Muscle layer of colon (tissue), 2 donors: Measurements from ENCODE around the gene NEDD4L.

Experiments
- H3K27ac ChIP-seq: one replicate; pipeline ENCODE4 v1.7.0; 2013; ENCODE audit warnings: low read depth, mild to moderate bottlenecking, low read length, moderate library complexity
- H3K27me3 ChIP-seq, 2 donors: one replicate each; pipeline ENCODE4 v1.7.0; 2013; ENCODE audit warnings: low read length in 2 of 2, mild to moderate bottlenecking in 2 of 2; ENCODE audit not compliant: insufficient read depth in 2 of 2, control insufficient read depth in 1 of 2
- H3K36me3 ChIP-seq: one replicate; pipeline ENCODE4 v1.7.0; 2013; ENCODE audit warnings: mild to moderate bottlenecking, low read length; ENCODE audit not compliant: insufficient read depth
- H3K4me1 ChIP-seq: one replicate; pipeline ENCODE4 v1.7.0; 2013; ENCODE audit warnings: mild to moderate bottlenecking, low read length; ENCODE audit not compliant: insufficient read depth
- H3K4me3 ChIP-seq, 2 donors: one replicate each; pipeline ENCODE4 v1.7.0; 2013; ENCODE audit warnings: low read length in 2 of 2, low read depth in 1 of 2, mild to moderate bottlenecking in 1 of 2, moderate library complexity in 1 of 2
- H3K9ac ChIP-seq: one replicate; pipeline ENCODE4 v1.7.0; 2013; ENCODE audit warnings: low read length
- H3K9me3 ChIP-seq: one replicate; pipeline ENCODE4 v1.7.0; 2013; ENCODE audit warnings: mild to moderate bottlenecking, low read length
- donor health status: abdominal sarcoma.
- donor health status: Adenocarcinoma of cecum.

The NEDD4L gene

DNA sequence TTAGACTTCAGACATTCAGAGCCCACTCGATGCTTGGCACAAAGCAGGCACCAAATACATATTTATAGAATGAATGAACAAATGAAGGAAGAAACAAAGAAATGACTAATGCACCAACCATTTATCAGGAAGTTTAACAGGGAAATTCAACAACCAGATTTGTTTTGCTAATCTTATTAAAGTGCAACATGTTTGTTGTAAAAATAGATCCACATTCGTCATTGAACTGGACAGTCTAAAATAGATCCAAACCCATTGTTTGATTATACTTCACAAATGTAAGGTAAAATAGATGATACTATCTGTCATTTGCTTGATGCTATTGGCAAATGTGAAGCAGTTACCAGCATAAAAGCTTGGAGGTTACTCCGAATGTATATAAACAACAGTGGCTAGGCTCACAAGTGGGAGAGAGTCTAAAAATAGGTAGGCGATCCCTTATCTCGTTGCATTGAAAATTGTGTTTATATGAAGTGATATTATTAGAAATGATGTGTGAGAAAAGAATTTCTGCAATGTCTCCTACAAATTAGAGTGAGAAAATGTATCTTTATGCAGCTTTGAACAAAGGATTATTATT is 246.2 kb downstream of the NEDD4L start:
- Histone ChIP-seq H3K4me3 (no peak overlapping the region), H3K27ac (no peak overlapping the region), H3K9ac (no peak overlapping the region), H3K27me3 (no peaks in the 10 kb centered on the region), H3K9me3 (no peaks in the 10 kb centered on the region), H3K36me3 (no peaks in the 10 kb centered on the region), H3K4me1 (peaks cover 54% of the 10 kb centered on the region)

DNA sequence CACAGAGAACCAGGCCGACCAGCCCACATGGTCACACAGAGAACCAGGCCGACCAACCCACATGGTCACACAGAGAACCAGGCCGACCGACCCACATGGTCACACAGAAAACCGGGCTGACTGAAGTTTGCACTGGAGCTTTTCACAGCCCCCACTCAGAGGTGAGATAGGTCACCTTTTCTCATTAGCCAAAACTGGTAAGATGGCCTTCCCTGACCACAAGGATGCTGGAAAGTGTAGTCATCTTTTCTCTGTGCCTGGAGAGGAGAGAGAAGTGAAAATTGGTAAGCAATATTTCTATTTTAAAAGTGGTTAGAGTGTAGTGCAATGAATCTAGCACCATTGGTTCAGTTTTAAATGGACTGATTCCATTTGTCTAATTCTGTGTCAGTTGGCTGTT is 247.1 kb downstream of the NEDD4L start:
- no peaks in the 10 kb centered on the region for H3K9me3 ChIP-seq
- H3K4me1 ChIP-seq, result peaks cover 45% of the 10 kb centered on the region
- no peak overlapping the region for H3K27ac ChIP-seq

DNA sequence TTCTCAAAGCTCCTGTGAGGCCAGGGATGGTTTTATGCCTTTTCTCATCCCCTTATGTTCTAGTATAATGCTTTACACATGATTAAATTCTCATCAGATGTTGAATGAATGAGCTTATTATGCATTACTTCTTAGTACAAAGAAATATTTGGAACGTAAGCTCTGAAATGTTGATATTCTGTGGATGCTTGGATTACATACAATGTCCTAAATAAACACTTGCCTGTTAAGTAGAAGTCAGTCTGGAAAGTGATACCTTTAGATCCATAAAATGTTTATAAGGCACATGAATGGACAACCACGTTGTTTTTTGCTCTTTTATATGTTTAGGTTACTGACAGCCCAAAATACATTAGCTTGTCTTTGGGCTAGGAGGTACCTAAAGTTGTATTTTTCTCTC is 248.6 kb downstream of the NEDD4L start:
- H3K36me3 ChIP-seq, result no peaks in the 10 kb centered on the region
- H3K4me1 ChIP-seq, result peaks cover 36% of the 10 kb centered on the region
- H3K27ac ChIP-seq, result no peak overlapping the region
- H3K4me3 ChIP-seq, result no peak overlapping the region
- no peaks in the 10 kb centered on the region for H3K9me3 ChIP-seq
- no peak overlapping the region for H3K9ac ChIP-seq
- no peaks in the 10 kb centered on the region for H3K27me3 ChIP-seq

More for the DNA sequence above, 247.1 kb downstream of the NEDD4L start:
- Histone ChIP-seq H3K9ac (no peak overlapping the region), H3K4me3 (no peak overlapping the region), H3K27me3 (no peaks in the 10 kb centered on the region), H3K36me3 (no peaks in the 10 kb centered on the region)

DNA sequence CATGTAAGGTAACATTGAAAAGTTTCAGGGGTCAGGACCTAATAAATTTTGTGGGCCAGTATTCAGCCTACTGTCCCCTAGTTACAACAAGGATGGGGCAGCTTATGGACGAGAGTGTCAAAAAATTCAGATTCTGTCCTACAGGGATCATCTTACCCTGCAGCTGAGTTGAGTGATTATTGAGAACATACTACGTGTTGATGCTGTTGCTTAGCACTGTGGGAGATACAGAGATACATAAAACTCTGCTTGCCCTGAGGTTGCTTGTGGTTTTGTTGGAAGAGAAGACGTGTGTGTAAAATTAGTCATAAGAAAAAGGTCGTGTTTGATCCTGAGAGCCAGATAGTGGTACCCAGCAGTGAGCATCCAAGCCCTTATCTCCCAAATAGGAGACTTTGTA is 253.2 kb downstream of the NEDD4L start:
- Histone ChIP-seq H3K4me1 (peaks cover 17% of the 10 kb centered on the region), H3K27me3 (no peaks in the 10 kb centered on the region), H3K4me3 (no peak overlapping the region), H3K36me3 (no peaks in the 10 kb centered on the region), H3K27ac (no peak overlapping the region), H3K9ac (no peak overlapping the region), H3K9me3 (no peaks in the 10 kb centered on the region)

DNA sequence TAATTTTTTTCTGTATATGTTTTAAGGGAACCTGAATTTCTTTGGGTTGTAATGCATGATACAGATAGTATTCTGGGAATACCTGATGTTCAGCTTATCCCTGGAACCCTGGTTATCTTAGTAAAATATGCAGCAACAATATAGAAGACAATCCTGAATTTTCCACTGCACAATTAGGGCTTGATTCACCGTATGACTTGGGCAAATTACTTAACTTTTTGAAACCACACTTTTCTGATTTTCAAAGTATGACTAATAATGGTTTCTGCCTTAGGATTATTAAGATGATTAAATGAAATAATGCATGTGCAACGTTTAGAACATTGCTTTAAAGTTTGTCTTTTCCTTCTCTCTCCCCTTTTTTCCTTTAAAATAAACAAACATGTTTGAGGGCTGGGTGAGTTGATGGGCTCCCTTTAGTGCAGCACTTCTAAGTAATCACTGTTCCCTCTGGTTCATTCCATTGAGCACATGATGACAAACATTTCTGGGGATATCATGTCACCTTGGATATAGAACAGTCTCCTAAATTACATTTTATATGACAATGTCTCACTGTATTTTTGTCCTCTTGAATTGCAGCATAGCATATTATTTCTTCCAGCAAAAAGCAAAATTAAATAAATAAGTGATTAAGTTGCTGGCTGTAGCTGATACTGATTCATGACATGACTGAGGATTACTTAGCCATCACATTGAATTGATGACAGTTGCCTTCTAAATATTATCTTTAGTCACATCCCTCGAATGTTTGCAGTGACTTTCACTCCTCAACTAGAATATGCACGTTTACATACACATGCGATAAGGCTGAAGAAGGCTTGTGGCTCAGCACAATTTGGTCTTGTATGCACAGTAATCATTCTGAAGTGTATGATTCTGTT is 254.5 kb downstream of the NEDD4L start:
- Histone ChIP-seq H3K27me3 (no peaks in the 10 kb centered on the region), H3K27ac (no peak overlapping the region), H3K4me1 (peaks cover 8% of the 10 kb centered on the region), H3K36me3 (no peaks in the 10 kb centered on the region), H3K9ac (no peak overlapping the region), H3K4me3 (no peak overlapping the region), H3K9me3 (no peaks in the 10 kb centered on the region)

DNA sequence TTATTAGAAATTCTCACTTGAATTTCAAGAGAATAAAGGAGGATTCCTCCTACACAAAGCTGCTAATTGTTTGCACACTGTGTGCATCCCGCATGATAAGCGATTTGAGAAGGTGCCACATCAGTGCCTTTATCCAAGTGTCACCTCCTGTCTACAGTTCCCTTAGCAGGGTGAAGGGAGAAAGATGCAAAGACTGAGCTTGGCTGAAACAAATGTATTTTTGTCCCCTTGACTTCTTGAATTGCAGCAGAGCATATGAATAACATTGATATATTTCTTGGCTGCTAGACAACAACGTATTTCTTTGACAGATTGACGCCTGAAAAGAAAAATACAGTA is 255.1 kb downstream of the NEDD4L start:
- H3K4me3 ChIP-seq, result no peak overlapping the region
- no peak overlapping the region for H3K27ac ChIP-seq
- no peaks in the 10 kb centered on the region for H3K36me3 ChIP-seq
- H3K4me1 ChIP-seq, result peaks cover 8% of the 10 kb centered on the region
- H3K9ac ChIP-seq, result no peak overlapping the region
- no peaks in the 10 kb centered on the region for H3K9me3 ChIP-seq
- no peaks in the 10 kb centered on the region for H3K27me3 ChIP-seq

DNA sequence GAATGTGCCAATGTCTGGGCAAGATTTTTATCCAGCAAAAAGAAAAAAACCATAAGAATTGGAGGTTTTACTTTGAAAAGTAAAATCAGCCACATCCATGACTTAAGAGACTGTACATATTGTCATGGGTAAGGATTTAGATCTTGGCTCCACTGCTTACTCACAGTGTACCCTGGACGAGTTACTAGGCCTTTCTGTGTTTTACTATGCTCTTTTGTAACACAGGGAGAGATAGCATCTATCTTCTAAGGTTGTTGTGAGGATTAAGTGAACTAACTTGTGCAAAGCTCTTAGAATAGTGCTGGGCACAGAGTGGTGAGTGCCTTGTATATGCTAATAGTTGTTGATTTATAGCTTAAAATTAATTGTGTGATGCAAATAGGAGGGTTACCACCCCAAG is 255.9 kb downstream of the NEDD4L start:
- Histone ChIP-seq H3K27me3 (no peaks in the 10 kb centered on the region), H3K9me3 (no peaks in the 10 kb centered on the region), H3K4me3 (no peak overlapping the region), H3K36me3 (no peaks in the 10 kb centered on the region), H3K4me1 (peaks cover 8% of the 10 kb centered on the region), H3K27ac (no peak overlapping the region), H3K9ac (no peak overlapping the region)

DNA sequence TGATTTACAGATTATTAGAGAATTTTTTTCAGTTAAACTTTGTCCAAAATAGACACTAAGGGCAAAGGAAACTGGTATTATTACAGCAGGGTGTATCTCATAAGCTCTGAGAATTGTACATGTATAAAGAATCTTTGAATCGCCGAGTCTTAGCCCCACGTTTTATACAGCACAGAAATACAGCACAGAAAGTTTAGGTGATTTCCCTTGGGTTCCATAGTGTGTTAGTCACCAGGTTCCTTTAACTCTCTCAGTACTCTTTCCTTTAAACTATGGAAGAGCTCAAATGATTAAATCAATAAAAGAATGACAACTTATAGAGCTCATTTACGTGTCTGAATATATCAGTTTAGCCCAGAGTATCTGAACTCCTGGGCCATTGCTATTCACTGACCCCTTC is 256.8 kb downstream of the NEDD4L start:
- H3K9ac ChIP-seq, result no peak overlapping the region
- H3K4me3 ChIP-seq, result no peak overlapping the region
- no peak overlapping the region for H3K27ac ChIP-seq
- H3K36me3 ChIP-seq, result no peaks in the 10 kb centered on the region
- peaks cover 8% of the 10 kb centered on the region for H3K4me1 ChIP-seq
- H3K27me3 ChIP-seq, result no peaks in the 10 kb centered on the region
- no peaks in the 10 kb centered on the region for H3K9me3 ChIP-seq

DNA sequence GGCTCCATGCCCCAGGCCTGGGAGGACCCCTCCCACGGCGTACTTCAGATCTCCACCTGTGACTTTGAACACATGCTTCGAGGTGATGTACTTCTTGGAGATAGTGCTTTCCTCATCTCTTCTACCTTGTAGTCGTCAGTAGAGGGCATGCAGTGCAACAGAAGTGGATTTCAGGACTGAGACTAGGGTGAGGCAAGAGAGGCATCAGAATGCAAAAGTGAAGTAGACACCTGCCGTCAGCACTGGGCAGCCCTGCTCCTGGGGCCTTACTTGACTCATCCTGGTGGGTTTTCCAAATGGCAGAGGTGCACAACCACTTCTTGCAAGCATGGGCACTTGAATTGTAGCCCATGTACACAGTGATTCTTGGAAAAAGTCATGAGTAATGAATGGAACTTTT is 258.8 kb downstream of the NEDD4L start:
- Histone ChIP-seq H3K4me1 (peaks cover 4% of the 10 kb centered on the region), H3K27ac (no peak overlapping the region), H3K27me3 (no peaks in the 10 kb centered on the region), H3K36me3 (no peaks in the 10 kb centered on the region), H3K9me3 (no peaks in the 10 kb centered on the region), H3K9ac (no peak overlapping the region), H3K4me3 (no peak overlapping the region)

DNA sequence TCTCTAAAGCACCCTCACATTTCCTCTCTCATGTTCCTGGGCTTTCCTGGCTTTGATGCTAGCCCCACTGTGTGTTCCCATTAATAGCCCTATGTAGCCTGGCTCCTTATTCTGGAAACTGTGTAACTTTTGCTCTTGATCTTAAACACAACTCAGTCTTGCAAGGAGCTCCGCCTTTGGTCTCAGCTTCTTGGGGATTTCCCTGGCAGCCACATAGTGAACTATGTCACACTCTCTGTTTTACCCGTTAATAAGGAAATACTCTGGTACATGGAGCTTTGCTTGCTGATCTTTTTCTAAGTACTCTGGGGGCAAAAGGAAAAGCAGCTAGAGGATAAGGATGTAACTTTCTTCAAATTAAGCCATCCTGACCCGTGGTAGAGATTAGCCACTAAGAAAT is 259.3 kb downstream of the NEDD4L start:
- H3K9me3 ChIP-seq, result no peaks in the 10 kb centered on the region
- no peaks in the 10 kb centered on the region for H3K27me3 ChIP-seq
- H3K27ac ChIP-seq, result no peak overlapping the region
- no peak overlapping the region for H3K9ac ChIP-seq
- H3K36me3 ChIP-seq, result no peaks in the 10 kb centered on the region
- H3K4me1 ChIP-seq, result peaks cover 4% of the 10 kb centered on the region
- no peak overlapping the region for H3K4me3 ChIP-seq

DNA sequence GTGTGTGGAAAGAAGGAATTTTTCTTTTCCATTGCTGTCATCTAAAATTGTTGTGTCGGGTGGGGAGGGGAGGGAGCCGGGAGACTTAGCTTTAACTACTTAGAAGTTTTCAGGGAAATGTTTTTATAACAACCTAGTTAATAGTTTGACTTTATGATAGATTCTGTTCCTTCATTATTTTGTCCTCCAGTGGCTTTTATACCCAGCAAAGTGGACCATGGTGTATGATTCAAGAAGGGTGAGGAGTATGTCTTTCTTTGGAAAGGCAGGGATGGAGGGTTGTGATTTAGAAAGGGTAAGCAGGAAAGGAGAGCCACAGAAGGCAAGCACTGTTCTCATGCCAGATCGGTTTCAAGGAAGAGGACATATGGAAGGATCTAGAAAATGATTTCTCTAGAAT is 261.8 kb downstream of the NEDD4L start:
- H3K9me3 ChIP-seq, result no peaks in the 10 kb centered on the region
- no peaks in the 10 kb centered on the region for H3K27me3 ChIP-seq
- no peaks in the 10 kb centered on the region for H3K36me3 ChIP-seq
- H3K4me1 ChIP-seq, result peaks cover 13% of the 10 kb centered on the region
- H3K27ac ChIP-seq, result no peak overlapping the region
- H3K9ac ChIP-seq, result no peak overlapping the region
- H3K4me3 ChIP-seq, result no peak overlapping the region

DNA sequence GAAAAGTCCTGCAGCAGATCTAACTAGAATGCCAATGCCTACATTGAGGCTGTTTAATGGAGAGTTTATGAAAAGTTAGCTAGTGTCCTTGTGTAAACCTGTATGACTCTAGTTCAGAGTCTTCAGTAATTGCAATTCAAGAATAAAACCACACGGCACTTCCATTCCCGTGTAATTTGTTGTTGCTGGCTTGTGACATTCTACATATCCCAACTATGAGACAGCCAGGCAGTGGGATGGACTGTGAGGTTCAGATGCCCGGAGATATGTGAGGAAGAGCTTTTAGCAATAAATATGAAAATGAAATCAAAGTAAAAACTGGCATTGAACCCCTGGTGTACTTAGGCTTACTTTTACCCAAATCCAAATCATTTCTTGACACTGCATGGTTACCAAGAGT is 263.4 kb downstream of the NEDD4L start:
- Histone ChIP-seq H3K4me1 (peaks cover 21% of the 10 kb centered on the region), H3K9me3 (no peaks in the 10 kb centered on the region), H3K36me3 (no peaks in the 10 kb centered on the region), H3K27ac (no peak overlapping the region), H3K9ac (no peak overlapping the region), H3K4me3 (no peak overlapping the region), H3K27me3 (no peaks in the 10 kb centered on the region)
